ENCODE measurements around the gene INVS. TPM values are rescaled to one million over a fixed set of nuclear protein-coding genes. Genes with fewer than 3 reads are reported as not detected.
A peak's percentile ranks its signal among the peaks of the same experiment; 100 is the strongest.

Gene INVS
- total RNA-seq, 2 donors from 2014 or later: 17.7 to 29.7 TPM

GRCh38 chr9:100105861-100106260 is 6.8 kb downstream of the INVS start:
- TF ChIP-seq POLR2AphosphoS5 (IDR thresholded peaks at IDR 0.05): no peak
- TF ChIP-seq, protein P1, sequence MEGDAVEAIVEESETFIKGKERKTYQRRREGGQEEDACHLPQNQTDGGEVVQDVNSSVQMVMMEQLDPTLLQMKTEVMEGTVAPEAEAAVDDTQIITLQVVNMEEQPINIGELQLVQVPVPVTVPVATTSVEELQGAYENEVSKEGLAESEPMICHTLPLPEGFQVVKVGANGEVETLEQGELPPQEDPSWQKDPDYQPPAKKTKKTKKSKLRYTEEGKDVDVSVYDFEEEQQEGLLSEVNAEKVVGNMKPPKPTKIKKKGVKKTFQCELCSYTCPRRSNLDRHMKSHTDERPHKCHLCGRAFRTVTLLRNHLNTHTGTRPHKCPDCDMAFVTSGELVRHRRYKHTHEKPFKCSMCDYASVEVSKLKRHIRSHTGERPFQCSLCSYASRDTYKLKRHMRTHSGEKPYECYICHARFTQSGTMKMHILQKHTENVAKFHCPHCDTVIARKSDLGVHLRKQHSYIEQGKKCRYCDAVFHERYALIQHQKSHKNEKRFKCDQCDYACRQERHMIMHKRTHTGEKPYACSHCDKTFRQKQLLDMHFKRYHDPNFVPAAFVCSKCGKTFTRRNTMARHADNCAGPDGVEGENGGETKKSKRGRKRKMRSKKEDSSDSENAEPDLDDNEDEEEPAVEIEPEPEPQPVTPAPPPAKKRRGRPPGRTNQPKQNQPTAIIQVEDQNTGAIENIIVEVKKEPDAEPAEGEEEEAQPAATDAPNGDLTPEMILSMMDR (IDR thresholded peaks at IDR 0.05): no peak
- no peak for TF ChIP-seq POLR2A (IDR thresholded peaks at IDR 0.05)
- DNase-seq (ENCODE audit: low spot score): no peak
- 0% methylated on average over 1 of the region's 1 CpG for WGBS
- intact Hi-C loops (cut with DNase I): loop anchor here (10.0 kb wide), 1 partner anchor 841 kb away; no protein-coding TSS in a partner anchor
- no peak overlapping the region for H3K4me3 ChIP-seq
- no peaks in the 10 kb centered on the region for H3K4me1 ChIP-seq (replicated peaks)
- peaks cover 0 to 6% of the 10 kb centered on the region in 2 donors for H3K36me3 ChIP-seq
- no peak overlapping the region for H3K27ac ChIP-seq
- no peaks in the 10 kb centered on the region for H3K9me3 ChIP-seq
- H3K27me3 ChIP-seq (replicated peaks; ENCODE audit: insufficient read depth): no peaks in the 10 kb centered on the region

DNA sequence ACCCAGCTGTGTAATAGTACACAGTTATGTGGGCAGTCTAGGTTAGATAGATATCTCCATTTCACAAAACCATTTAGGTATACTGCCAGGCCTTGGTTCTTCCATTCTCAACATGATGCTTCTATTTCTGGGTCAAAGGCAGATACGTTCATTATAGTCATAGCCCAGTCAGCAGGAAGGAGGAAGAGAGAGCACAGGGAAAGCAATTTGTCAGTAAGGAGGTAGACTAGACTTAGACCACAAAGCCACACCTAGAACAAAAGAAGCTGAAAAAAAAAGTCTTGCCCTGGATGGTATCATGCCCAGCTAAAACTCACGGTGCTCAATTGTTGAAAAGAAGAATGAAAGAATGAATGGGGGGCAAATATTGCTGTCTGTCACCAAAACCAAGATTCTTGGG is 7.6 kb downstream of the INVS start:
- no peaks in the 10 kb centered on the region for H3K9me3 ChIP-seq
- WGBS: 84% methylated on average over 2 of the region's 2 CpGs
- no peak overlapping the region for H3K27ac ChIP-seq
- TF ChIP-seq POLR2A (IDR thresholded peaks at IDR 0.05): no peak
- TF ChIP-seq POLR2AphosphoS5 (IDR thresholded peaks at IDR 0.05): no peak
- TF ChIP-seq, protein P1 (IDR thresholded peaks at IDR 0.05): no peak
- intact Hi-C loops (cut with DNase I): loop anchor here (10.0 kb wide), 1 partner anchor 842 kb away; no protein-coding TSS in a partner anchor
- H3K36me3 ChIP-seq: peaks cover 0 to 6% of the 10 kb centered on the region in 2 donors
- DNase-seq (ENCODE audit: low spot score): no peak
- no peaks in the 10 kb centered on the region for H3K27me3 ChIP-seq (replicated peaks; ENCODE audit: insufficient read depth)
- H3K4me1 ChIP-seq (replicated peaks): peaks cover 4% of the 10 kb centered on the region
- no peak overlapping the region for H3K4me3 ChIP-seq

DNA sequence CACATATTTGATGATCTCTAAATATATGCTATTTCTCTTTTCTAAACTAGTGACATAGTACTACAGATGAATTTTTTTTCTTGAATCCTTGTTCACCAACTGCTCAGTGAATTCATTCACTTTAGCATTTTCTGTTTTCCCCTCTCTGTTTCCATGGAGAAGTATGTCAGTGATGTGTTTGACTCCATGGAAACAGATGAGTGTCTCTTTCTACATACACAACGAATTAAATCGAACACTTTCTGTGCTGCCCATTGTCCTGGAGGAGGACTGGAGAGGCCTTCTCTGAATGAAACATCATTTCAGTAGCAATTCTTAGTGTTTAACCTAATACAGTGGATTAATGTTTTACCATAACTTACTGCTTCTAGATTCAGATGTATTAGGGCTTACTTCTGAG is 9.5 kb downstream of the INVS start:
- Histone ChIP-seq H3K4me3 (no peak overlapping the region), H3K9me3 (no peaks in the 10 kb centered on the region), H3K36me3 (peaks cover 0 to 6% of the 10 kb centered on the region in 2 donors), H3K27ac (no peak overlapping the region), H3K27me3 (replicated peaks; ENCODE audit: insufficient read depth) (no peaks in the 10 kb centered on the region), H3K4me1 (replicated peaks) (peaks cover 4% of the 10 kb centered on the region)
- TF ChIP-seq POLR2A (IDR thresholded peaks at IDR 0.05) (no peak), POLR2AphosphoS5 (IDR thresholded peaks at IDR 0.05) (no peak)
- TF ChIP-seq, protein P1 (IDR thresholded peaks at IDR 0.05): no peak
- no peak for DNase-seq (ENCODE audit: low spot score)
- intact Hi-C loops (cut with DNase I): loop anchor here (10.0 kb wide), 1 partner anchor 844 kb away; no protein-coding TSS in a partner anchor
- WGBS: 78% methylated on average over 2 of the region's 2 CpGs

GRCh38 chr9:100111235-100111634 is 12.2 kb downstream of the INVS start:
- intact Hi-C loops (cut with DNase I): no loop called here
- 37% methylated on average over 4 of the region's 4 CpGs for WGBS
- peak; percentile 68 for DNase-seq (ENCODE audit: low spot score)
- H3K27me3 ChIP-seq (replicated peaks; ENCODE audit: insufficient read depth): no peaks in the 10 kb centered on the region
- TF ChIP-seq POLR2AphosphoS5 (IDR thresholded peaks at IDR 0.05) (no peak), POLR2A (IDR thresholded peaks at IDR 0.05) (no peak)
- TF ChIP-seq, protein P1 (IDR thresholded peaks at IDR 0.05): no peak
- H3K4me1 ChIP-seq (replicated peaks): peaks cover 4% of the 10 kb centered on the region
- H3K36me3 ChIP-seq: no peaks in the 10 kb centered on the region
- H3K27ac ChIP-seq: no peak overlapping the region
- no peaks in the 10 kb centered on the region for H3K9me3 ChIP-seq
- no peak overlapping the region for H3K4me3 ChIP-seq

DNA sequence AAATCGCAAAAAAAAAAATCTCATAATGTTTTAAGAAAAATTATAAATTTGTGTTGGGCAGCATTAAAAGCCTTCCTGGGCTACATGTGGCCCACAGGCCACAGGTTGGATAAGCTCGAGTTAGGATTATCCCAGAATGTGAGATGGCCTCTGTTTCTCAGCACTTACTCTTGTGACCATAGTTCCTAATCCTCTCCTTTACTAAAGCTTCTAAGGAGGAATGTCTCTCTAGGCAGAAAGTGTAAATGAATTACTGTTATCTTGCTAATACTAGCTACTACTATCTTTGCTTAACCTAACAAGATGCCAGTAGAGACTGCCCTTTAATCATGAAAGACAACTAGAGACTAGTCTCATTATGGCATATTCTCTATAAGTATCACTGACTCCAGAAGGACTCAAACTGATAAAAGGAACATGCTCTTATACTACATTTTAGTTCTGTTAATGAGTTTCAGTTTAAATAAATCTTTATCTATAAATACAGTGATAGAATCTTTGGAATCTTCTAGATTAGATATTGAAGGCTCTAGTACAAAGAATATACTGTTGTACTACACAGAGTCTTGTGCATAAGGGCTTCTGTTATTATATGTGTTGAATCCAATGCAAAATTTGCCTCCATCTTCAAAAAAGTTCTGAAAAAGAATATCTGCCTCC is 13.8 kb downstream of the INVS start:
- DNase-seq (ENCODE audit: low spot score): no peak
- TF ChIP-seq POLR2AphosphoS5 (IDR thresholded peaks at IDR 0.05) (no peak), POLR2A (IDR thresholded peaks at IDR 0.05) (no peak)
- TF ChIP-seq, protein P1 (IDR thresholded peaks at IDR 0.05): no peak
- Histone ChIP-seq H3K4me3 (no peak overlapping the region), H3K27me3 (replicated peaks; ENCODE audit: insufficient read depth) (no peaks in the 10 kb centered on the region), H3K4me1 (replicated peaks) (peaks cover 4% of the 10 kb centered on the region), H3K9me3 (no peaks in the 10 kb centered on the region), H3K27ac (no peak overlapping the region), H3K36me3 (no peaks in the 10 kb centered on the region)
- intact Hi-C loops (cut with DNase I): no loop called here
- 93% methylated on average over 2 of the region's 2 CpGs for whole genome bisulfite sequencing

All from prostate gland (tissue), 2 donors.